ENCODE data around the gene TNK1.
A peak's percentile ranks its signal among the peaks of the same experiment; 100 is the strongest.
"Not testable (repeated sequence)": the region's sequence is repeated elsewhere in the genome, so short reads cannot be mapped to it uniquely, and the experiment has no call there.

The TNK1 gene

DNA sequence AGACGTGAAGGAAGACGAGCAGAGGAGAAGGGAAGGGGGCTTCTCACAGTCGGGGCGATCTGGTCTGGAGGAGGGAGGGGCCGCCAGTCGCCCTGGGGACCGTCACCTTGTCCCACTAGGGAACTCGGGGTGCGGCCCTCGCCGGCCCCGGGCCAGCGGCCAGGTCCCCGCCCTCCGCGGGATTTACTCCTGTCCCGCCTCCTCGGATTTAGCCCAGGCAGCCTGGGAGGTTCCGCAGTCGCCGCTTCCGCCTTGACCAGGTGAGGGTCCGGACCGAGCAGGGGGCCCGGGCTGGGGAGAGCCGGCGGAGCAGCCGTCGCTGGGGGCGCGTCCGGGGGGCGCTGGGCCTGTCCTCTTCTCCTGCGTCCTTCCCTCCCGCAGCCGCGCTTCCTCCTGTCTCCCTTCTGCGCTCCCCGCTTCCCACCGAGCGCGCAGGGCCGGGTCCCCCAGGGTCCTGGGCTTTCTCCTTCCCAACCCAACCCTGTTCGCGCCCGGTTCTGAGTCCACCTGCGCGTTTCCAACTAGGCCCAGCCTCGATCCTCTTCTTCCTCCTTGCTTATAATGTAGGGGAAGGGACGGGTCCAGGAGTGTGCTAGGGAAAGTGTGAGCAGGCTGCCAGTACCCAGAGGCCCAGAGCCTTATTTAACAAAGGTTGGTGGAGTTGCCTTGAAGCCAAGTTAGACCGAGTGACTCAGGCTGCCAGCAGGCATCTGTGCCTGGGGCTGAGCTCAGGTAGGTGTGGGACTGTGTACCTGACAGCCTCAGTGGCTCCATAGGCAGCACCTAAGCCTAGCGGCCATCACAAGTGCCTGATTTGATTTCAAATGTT is at the start of gene TNK1:
Gene TNK1 (plus strand): TSS at position 235 of the 829 bp plus-strand sequence. CDS start 1,838 bp downstream, outside the sequence.
- ATAC-seq: no peak

DNA sequence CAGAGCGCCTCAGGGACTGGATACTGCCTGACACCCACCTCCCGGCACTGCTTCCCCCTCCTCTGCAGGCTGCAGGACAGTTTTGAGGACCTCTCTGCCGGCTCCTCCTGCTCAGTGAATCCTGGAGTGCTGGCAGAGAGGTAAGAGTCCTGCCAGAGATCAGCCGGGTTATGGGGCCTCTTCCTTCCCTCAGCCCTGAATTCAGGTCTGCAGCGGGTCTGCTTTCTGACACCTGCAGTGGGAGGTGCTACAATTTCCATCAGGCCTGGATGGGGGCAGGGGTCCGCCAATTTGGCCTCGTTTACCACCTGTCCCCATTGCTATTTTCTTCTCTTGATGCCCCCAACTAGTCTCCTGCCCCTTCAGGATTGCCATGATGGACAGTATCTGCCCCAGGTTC is 48.8 kb upstream of the TNK1 start:
- ATAC-seq: no peak

DNA sequence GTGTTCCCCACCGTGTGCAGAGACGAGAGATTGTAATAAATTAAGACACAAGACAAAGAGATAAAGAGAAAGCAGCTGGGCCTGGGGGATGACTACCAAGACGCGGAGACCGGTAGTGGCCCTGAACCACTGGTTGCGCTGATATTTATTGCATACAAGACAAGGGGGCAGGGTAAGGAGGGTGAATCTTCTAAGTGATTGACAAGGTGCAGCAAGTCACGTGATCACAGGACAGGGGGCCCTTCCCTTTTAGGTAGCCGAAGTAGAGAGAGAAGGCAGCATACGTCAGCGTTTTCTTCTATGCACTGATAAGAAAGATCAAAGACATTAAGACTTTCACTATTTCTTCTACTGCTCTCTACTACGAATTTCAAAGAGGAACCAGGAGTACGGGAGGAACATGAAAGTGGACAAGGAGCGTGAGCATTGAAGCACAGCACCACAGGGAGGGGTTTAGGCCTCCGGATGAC is 48.3 kb upstream of the TNK1 start:
- ATAC-seq: not testable (repeated sequence)

DNA sequence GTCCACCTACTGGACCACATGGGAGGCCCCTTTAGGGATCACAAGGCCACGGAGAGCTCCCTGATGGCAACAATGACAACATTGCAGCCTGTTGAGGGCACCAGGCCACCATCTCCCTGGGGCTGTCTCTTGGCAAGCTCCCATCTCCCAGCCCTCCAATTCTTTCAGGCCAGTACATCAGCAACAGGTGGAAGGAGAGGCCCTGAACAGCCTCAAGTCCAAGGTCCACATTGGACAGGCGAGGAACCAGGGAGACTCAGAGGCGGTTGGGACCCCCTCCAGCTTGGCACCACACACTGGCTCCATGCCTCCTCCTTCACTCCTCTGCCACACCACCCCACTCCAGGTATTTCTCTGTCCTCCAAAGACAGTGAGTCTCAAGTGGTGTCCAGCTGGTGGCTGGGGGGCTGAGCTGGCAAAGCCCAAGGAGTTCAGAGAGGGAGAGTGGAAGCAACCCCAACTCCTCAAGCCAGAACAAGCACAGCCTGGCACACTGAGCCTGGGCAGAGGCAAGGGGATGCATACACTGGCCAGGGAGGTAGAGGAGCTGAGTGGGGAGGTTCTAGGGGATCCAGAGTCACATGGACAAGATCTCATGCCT is 45.9 kb upstream of the TNK1 start:
- no peak for ATAC-seq

DNA sequence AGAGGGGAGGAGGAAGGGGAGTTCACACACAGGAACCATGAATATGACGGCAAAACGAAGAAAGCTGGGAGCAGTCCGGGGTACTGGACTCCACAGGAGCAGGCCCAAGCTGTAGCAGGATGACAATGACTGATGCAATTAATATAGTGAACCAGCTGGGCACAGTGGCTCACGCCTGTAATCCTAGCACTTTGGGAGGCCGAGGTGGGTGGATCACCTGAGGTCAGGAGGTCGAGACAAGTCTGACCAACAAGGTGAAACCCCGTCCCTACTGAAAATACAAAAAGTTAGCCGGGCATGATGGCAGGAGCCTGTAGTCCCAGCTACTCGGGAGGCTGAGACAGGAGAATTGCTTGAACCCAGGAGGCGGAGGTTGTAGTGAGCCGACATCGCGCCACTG is 45.1 kb upstream of the TNK1 start:
- not testable (repeated sequence) for ATAC-seq

DNA sequence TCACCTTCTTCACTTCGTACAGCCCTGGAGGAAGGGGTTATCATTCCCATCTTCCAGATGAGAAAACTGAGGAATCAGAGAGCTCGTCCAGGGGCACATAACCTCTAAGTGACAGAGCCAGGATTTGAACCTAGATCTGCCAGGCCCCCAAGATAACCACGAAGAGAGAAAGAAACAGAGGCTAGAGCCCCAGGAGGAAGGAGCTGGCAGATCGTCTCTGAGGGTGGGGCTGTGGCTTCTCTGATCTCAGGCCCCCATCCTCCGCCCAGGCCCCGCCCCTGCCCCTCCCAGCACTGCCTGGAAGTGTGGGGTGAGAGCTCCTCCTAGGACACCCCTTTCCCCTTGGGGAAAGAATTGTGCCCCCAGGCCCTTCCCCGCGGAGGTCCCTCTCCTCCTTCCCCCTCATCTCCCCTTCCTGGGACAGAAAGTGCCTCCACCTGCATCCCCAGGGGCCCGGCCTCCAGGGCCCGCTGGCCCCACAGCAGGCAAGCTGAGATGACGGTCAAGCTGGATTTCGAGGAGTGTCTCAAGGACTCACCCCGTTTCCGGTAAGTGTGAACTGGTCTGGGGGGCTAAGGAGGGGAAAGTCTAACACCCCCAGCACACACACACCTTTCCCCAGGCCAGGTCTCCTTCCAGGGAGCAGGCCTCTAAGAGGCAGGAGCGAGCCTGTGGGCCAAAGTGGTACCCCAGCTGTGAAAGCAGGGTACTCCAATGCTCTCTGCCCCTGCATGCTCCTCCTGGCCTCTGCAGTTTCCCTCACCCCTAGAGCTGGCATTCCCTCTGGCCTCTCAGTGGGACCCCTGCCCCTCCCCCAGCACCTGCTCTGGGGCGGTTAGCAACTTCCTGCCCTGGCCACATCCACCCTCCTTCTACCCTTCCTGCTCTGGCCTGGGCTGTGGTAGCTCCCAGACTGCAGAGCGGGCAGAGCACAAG is 44.4 kb upstream of the TNK1 start, which contains the start of gene ACAP1:
Gene ACAP1 (plus strand): TSS at position 290 of the 936 bp plus-strand sequence. CDS start 206 bp downstream, at position 496.
- ATAC-seq: peak; percentile 95 to 96

DNA sequence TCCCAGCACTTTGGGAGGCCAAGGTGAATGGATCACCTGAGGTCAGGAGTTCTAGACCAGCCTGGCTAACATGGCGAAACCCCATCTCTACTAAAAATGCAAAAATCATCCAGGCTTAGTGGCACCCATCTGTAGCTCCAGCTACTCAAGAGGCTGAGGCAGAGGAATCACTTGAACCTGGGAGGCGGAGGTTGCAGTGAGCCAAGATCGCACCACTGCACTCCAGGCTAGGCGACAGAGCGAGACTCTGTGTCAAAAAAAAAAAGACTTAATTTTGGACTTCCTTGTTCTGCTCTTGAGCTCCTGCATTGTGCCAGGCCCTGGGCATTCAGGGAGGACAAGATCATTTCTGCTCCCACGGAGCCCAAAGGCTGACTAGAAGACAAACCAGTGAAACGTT is 43.3 kb upstream of the TNK1 start:
- not testable (repeated sequence) for ATAC-seq

DNA sequence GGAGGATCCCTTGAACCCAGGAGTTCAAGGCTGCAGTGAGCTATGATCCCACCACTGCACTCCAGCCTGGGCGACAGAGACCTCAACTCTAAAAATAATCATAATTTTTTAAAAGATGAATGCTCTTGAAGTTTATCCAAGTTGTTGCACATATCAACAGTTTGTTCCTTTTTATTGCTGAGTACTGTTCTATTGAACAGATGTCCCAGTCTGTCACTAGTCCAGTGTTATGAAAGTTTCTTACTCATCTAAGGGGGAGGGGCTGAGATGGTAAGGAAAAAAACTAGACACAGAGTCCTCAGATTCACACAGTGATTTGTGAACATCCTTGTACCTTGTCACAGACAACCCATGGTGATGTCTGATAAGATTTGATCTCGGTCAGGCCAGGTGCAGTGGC is 40.7 kb upstream of the TNK1 start:
- ATAC-seq: no peak

DNA sequence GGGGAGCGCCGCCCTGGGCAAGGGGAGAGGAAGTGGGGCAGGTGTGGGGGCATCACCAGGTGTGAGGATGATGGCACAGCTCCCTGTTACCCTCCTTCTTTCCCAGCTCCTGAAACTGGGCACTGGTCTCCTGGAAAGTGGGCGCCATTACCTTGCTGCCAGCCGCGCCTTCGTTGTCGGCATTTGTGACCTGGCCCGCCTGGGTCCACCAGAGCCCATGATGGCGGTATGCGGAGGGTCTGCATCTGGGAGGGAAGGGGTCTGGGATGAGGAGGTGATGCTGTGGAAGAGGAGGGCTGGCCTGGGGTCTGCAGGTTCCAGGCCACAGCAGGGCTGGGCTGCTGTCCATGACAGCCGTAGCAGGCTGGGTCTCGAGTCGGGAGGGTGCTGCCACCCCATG is 39.0 kb upstream of the TNK1 start:
- no peak for ATAC-seq

DNA sequence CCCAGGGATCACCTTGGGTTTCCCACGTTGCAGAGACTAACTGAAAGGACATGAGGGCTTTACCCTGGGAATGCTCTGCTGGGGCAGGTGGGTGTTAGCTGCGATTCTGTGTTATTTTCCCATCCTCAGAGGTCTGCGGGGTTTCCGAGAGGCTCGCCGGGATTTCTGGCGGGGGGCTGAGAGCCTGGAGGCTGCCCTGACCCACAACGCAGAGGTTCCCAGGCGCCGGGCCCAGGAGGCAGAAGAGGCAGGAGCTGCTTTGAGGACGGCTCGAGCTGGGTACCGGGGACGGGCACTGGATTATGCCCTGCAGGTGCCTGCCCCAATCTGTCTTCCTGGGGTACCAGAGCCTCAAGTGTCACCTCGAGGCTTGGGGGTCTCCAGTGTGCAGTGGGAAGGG is 37.6 kb upstream of the TNK1 start:
- ATAC-seq: no peak

DNA sequence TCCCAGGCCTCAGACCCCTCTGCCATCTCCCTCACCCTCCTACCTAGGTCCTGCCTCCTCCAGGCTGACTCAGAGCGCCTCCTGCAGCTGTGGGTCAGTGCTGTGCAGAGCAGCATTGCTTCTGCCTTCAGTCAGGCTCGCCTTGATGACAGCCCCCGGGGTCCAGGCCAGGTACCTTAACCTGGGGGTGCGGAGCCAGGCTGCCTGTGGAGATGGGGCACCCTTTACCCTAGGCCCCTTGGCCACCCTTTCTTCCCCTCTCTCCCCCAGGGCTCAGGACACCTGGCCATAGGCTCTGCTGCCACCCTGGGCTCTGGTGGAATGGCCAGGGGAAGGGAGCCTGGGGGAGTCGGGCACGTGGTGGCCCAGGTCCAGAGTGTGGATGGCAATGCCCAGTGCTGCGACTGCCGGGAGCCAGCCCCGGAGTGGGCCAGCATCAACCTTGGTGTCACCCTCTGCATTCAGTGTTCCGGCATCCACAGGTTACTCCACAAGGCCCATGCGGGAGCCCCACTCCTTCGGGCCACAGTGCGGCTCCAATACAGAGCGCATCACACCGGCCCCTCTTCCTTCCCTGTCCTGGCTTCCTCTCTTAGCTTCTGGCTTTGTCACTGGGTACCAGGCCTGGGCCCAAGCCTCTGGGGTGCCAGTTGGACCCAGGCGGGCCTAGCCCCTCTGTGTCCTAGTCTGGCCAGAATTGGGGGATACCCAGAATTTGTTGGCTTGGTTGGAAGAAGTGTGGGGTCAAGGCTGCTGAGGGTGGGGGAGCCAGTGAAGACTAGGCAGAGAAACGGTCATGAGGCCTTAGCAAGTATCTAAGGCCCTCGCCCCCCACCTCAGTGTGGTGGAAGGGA is 33.9 kb upstream of the TNK1 start:
- ATAC-seq: no peak

DNA sequence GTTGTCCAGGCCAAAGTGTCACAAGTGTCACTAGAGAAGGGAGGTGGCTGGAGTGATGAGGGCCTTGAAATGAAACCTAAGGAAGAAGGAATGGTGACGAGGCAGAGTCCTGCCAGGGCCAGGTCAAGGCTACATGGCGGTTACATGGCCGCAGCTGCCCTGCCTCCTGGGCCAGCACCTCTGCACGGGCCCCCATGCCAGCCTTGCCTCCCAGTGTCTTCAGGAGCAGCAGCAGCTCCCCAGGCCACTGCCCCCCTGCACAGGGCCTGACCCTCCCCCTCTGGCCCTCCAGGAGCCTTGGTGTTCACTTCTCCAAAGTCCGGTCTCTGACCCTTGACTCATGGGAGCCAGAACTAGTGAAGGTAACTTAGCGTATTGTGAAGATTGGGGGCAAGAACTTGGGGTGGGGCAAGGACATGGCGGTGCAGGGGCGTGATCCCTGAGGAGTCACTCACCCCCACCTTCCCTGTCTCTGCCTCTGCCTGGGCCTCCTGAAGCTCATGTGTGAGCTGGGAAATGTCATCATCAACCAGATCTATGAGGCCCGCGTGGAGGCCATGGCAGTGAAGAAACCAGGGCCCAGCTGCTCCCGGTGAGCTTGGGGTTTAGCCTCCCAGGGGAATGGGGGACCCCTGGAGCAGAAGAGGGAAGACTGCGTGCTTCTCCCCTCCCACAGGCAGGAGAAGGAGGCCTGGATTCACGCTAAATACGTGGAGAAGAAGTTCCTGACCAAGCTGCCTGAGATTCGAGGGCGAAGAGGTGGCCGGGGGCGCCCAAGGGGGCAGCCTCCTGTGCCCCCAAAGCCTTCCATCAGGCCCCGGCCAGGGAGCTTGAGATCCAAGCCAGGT is 33.0 kb upstream of the TNK1 start:
- ATAC-seq: no peak

DNA sequence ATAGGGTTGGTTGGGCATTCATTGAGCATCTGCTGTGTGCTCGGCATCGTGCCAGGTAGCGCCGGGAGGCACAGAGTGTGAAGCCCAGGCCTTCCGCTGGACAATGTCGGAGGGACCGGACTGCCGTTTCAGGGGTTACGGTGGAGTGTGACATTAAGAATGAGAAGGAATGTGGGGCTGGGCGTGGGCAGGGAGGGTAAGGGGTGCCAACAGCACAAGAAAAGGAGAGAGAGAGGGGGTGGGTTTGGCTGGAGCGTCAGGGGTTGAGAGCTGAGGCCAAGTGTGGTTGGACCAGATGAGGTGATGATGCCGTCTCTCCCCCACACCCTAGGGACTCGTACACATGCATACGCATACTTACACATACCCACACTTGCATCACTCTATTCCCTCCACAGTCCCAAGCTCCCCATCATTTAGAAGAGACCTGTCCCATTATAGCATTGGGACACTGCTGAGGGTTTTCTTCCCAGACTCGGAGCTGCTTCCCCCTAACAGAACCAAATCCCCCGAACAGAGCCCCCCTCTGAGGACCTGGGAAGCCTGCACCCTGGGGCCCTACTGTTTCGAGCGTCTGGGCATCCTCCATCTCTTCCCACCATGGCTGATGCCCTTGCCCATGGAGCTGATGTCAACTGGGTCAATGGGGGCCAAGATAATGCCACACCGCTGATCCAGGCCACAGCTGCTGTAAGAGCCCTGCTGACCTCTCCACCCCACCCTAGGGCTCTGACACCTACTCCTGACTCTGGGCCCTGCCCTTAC is 32.2 kb upstream of the TNK1 start:
- ATAC-seq: no peak

DNA sequence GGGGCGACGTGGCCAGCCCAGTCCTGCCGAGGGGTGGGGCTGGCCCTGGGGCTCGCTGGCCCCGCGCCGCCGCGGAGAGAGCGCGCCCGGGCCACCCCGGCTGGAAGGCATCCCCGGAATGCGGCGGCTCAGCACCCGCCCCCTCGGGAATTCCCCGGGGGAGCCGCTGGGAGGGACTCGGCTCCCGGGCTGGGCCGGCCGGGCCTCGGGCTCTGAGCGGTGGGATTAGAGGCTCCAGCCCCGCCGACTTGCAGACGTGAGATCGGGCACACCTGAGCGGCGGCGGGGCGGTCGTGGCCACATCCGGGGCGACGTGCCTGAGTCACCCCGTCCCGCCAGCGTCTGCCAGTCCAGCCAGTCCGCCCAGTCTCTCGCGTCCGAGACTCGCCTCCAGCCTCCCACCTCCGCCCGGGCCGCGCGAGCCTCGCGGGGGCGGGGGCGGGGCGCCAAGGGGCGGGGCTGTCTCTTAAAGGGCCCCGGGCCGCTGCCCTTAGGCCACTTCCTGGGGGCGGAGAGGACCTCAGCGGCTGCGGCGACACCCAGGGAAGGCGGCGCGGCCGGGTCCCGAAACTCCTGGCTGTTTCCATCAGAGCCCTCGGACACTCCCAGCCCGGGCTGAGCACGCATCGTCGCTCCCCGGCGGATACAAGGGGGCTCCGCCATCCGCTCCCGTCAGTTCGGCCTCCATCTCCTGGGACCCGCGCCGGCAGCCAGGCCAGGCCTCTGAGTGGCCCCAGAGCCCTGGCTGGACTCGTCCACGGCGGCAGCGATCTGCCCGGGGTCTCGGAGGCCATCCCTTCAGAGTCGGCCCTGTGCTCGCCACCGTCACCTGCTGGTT is 29.0 kb upstream of the TNK1 start, which contains the start of gene KCTD11:
Gene KCTD11 (plus strand): TSS at position 498 of the 838 bp plus-strand sequence.
- peak; percentile 60 to 61 for ATAC-seq

DNA sequence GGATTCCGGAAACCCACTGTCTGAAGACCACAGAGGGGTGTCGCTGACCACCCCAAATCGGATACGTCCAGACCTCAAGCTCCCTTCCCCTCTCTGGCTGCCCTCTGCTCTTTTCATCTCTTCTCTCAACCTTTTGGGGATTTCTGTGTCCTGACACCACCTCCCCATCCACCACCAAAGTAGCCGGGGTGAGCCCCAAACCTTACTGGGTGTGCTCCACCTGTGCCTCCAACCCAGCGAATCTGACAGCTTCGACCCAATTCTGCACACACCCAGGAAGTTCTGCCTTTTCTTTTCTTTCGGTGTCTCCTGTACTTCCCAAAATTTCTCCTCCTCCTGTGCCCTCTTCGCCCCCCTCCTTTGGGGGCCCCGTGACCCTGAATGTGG is 28.4 kb upstream of the TNK1 start:
- no peak for ATAC-seq

DNA sequence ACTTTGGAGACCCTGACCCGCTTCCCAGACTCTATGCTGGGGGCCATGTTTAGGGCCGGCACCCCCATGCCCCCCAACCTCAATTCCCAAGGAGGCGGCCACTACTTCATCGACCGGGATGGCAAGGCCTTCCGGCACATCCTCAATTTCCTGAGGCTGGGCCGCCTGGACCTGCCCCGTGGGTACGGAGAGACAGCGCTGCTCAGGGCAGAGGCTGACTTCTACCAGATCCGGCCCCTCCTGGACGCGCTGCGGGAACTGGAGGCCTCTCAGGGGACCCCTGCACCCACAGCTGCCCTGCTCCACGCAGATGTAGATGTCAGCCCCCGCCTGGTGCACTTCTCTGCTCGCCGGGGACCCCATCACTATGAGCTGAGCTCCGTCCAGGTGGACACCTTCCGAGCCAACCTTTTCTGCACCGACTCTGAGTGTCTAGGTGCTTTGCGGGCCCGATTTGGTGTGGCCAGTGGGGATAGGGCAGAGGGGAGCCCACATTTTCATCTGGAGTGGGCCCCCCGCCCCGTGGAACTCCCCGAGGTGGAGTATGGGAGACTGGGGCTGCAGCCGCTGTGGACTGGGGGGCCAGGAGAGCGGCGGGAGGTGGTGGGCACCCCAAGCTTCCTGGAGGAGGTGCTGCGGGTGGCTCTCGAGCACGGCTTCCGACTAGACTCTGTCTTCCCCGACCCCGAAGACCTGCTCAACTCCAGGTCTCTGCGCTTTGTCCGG is 27.8 kb upstream of the TNK1 start:
- no peak for ATAC-seq

DNA sequence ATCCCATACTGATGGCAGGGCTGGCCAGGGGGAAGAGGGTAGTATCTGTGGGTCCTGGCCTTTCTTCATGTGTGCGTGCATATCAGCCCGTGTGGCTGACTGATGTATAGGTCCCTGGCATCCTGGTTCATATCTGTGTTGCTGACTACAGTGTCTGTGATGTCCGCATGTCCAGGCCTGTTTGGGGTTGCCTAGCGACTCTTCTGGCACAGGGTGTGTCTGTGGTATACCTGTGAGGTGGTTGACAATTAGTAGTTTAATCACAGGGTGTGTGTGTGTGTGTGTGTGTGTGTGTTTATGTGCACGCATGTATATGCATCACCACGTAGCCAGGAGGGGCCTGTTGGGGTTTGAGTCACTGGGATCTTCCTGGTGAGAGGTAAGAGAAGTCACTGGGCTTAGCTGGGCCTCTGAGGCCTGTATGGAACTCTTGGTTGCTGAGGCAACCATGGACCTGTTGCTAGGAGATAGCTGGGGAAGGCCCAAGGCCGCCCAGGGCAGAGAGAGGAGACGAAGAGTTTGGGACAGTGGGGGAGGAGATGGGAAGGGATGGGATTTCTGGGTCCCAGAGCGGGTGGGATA is 26.5 kb upstream of the TNK1 start:
- peak in 1 of 2 donors; percentile 5 for ATAC-seq

DNA sequence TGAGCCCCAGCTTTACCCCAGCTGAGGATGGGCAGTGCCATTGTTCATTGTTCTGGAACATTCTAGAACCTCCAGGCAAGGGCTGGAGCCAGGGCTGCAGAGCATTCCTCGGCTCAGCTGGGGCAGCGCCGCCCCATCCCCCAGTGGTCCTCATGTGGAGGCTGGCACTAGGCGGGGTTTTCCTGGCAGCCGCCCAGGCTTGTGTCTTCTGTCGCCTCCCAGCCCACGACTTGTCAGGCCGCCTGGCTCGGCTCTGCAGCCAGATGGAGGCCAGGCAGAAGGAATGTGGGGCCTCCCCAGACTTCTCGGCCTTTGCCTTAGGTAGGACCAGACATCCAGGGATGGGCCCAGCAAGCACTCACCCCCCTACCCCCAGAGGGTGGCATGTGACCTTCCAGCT is 25.8 kb upstream of the TNK1 start, which contains the start of gene TMEM95:
Gene TMEM95 (plus strand): TSS at position 104 of the 400 bp plus-strand sequence. CDS start 49 bp downstream, at position 153.
- ATAC-seq: no peak

Data from activated CD4-positive, CD25-positive, alpha-beta regulatory T cell treated with anti-CD3 and anti-CD28 coated beads, Interleukin-2, amount 50 U/mL, for 24 hours (primary cell).